ENCODE measurements around the gene CLTB. TPM values are rescaled to one million over a fixed set of nuclear protein-coding genes. Genes with fewer than 3 reads are reported as not detected.

Gene CLTB
- total and polyA plus RNA-seq, 2 experiments from 2014 or later, result 26.8 to 34.0 TPM

DNA sequence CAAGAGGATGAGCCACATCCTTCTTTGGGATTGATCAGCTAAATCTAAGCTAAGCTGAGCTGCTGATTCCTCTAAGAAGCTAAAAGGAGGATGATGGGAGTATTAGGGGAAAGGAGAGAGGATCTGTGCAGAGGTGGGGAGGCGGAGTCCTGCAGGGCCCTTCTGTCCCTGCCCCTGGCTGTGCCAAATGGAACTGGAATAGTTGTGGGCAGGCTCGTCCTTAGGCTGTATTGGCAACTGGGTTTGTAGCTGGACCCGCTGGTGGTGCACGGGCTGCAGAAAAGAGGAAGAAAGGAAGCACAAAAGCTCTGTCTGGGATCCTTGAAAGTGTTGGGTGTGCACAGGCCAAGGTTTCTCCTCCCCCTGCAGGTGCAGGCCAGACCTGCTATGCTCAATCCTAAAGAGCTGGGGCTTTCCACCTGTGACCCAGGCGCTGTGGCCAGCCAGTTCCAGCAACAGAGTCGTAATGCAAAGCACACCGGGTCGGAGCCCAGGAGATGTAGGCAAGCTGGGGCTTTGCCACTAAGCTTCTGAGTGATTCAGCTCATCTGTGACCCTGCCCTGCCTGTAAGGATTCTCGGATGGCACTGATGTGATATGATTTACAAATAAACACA is 9.8 kb downstream of the CLTB start:
- H3K27me3 ChIP-seq (ENCODE audit: insufficient read depth), result no peaks in the 10 kb centered on the region
- ATAC-seq (peak; percentile 14), DNase-seq (ENCODE audit: low spot score) (no peak)
- H3K4me3 Mint-ChIP-seq, result no peak overlapping the region
- TF ChIP-seq ZNF331 (CRISPR knock-in tag; IDR thresholded peaks at IDR 0.05; ENCODE audit: low read depth) (no peak), EZH2phosphoT487 (IDR thresholded peaks at IDR 0.05; ENCODE audit: unreplicated experiment) (no peak), CREB1 (CRISPR knock-in tag; IDR thresholded peaks at IDR 0.05; ENCODE audit: low read depth) (no peak), EZH2 (IDR thresholded peaks at IDR 0.05; ENCODE audit: low read depth, unreplicated experiment) (no peak), ZNF114 (CRISPR knock-in tag; IDR thresholded peaks at IDR 0.05) (no peak), STAT1 (IDR thresholded peaks at IDR 0.05; ENCODE audit: unreplicated experiment) (no peak), JUNB (IDR thresholded peaks at IDR 0.05; ENCODE audit: unreplicated experiment) (no peak), NANOG (IDR thresholded peaks at IDR 0.05; ENCODE audit: borderline replicate concordance) (no peak)
- TF ChIP-seq, protein P1, sequence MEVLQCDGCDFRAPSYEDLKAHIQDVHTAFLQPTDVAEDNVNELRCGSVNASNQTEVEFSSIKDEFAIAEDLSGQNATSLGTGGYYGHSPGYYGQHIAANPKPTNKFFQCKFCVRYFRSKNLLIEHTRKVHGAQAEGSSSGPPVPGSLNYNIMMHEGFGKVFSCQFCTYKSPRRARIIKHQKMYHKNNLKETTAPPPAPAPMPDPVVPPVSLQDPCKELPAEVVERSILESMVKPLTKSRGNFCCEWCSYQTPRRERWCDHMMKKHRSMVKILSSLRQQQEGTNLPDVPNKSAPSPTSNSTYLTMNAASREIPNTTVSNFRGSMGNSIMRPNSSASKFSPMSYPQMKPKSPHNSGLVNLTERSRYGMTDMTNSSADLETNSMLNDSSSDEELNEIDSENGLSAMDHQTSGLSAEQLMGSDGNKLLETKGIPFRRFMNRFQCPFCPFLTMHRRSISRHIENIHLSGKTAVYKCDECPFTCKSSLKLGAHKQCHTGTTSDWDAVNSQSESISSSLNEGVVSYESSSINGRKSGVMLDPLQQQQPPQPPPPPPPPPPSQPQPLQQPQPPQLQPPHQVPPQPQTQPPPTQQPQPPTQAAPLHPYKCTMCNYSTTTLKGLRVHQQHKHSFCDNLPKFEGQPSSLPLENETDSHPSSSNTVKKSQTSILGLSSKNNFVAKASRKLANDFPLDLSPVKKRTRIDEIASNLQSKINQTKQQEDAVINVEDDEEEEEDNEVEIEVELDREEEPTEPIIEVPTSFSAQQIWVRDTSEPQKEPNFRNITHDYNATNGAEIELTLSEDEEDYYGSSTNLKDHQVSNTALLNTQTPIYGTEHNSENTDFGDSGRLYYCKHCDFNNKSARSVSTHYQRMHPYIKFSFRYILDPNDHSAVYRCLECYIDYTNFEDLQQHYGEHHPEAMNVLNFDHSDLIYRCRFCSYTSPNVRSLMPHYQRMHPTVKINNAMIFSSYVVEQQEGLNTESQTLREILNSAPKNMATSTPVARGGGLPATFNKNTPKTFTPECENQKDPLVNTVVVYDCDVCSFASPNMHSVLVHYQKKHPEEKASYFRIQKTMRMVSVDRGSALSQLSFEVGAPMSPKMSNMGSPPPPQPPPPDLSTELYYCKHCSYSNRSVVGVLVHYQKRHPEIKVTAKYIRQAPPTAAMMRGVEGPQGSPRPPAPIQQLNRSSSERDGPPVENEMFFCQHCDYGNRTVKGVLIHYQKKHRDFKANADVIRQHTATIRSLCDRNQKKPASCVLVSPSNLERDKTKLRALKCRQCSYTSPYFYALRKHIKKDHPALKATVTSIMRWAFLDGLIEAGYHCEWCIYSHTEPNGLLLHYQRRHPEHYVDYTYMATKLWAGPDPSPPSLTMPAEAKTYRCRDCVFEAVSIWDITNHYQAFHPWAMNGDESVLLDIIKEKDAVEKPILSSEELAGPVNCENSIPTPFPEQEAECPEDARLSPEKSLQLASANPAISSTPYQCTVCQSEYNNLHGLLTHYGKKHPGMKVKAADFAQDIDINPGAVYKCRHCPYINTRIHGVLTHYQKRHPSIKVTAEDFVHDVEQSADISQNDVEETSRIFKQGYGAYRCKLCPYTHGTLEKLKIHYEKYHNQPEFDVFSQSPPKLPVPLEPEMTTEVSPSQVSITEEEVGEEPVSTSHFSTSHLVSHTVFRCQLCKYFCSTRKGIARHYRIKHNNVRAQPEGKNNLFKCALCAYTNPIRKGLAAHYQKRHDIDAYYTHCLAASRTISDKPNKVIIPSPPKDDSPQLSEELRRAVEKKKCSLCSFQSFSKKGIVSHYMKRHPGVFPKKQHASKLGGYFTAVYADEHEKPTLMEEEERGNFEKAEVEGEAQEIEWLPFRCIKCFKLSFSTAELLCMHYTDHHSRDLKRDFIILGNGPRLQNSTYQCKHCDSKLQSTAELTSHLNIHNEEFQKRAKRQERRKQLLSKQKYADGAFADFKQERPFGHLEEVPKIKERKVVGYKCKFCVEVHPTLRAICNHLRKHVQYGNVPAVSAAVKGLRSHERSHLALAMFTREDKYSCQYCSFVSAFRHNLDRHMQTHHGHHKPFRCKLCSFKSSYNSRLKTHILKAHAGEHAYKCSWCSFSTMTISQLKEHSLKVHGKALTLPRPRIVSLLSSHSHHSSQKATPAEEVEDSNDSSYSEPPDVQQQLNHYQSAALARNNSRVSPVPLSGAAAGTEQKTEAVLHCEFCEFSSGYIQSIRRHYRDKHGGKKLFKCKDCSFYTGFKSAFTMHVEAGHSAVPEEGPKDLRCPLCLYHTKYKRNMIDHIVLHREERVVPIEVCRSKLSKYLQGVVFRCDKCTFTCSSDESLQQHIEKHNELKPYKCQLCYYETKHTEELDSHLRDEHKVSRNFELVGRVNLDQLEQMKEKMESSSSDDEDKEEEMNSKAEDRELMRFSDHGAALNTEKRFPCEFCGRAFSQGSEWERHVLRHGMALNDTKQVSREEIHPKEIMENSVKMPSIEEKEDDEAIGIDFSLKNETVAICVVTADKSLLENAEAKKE (CRISPR knock-in tag; IDR thresholded peaks at IDR 0.05), result no peak
- H3K27ac ChIP-seq (ENCODE audit: low read depth), result 0 out of 2 replicates have a peak overlapping the region, but pooled peaks have one; percentile 50
- H2AFZ ChIP-seq, result no peak overlapping the region
- H3K36me3 ChIP-seq (ENCODE audit: insufficient read depth), result no peaks in the 10 kb centered on the region
- peaks cover 3% of the 10 kb centered on the region; the same call in 1 of the 2 replicates for H4K20me1 ChIP-seq (replicated peaks; ENCODE audit: insufficient read depth)
- no peak overlapping the region for H3K27ac Mint-ChIP-seq
- no peaks in the 10 kb centered on the region for H3K9me2 ChIP-seq (ENCODE audit: insufficient read depth)
- H3F3A ChIP-seq (replicated peaks; ENCODE audit: low read depth), result no peaks in the 10 kb centered on the region
- no peaks in the 10 kb centered on the region for H3K9me3 Mint-ChIP-seq
- no peak overlapping the region for H3K4me2 ChIP-seq
- peaks cover 3% of the 10 kb centered on the region for H3K27me3 Mint-ChIP-seq (ENCODE audit: insufficient read depth, low read depth, poor library complexity)
- H3K4me1 ChIP-seq (ENCODE audit: insufficient read depth), result no peaks in the 10 kb centered on the region
- no peaks in the 10 kb centered on the region for H3K79me2 ChIP-seq (replicated peaks; ENCODE audit: insufficient read depth)
- no peaks in the 10 kb centered on the region; the same call in 2 of the 3 replicates for H3K36me3 Mint-ChIP-seq (ENCODE audit: low read depth)
- H3K4me1 Mint-ChIP-seq, result peaks cover 16% of the 10 kb centered on the region
- no peak overlapping the region for H3K4me3 ChIP-seq
